HG03432 (cell line): ENCODE data around the gene SLC25A13.
A peak's percentile ranks its signal among the peaks of the same experiment; 100 is the strongest.

Source experiments
- ATAC-seq: cut with Tn5 transposase; IDR thresholded peaks from one replicate; pipeline ENCODE4 v1.9.1; 2021; ENCODE audit warnings: mild to moderate bottlenecking, moderate library complexity; ENCODE audit not compliant: unreplicated experiment

Gene SLC25A13

GRCh38 chr7:96104984-96105383 lies 216.9 kb downstream of the SLC25A13 start:
- ATAC-seq, result no peak

DNA sequence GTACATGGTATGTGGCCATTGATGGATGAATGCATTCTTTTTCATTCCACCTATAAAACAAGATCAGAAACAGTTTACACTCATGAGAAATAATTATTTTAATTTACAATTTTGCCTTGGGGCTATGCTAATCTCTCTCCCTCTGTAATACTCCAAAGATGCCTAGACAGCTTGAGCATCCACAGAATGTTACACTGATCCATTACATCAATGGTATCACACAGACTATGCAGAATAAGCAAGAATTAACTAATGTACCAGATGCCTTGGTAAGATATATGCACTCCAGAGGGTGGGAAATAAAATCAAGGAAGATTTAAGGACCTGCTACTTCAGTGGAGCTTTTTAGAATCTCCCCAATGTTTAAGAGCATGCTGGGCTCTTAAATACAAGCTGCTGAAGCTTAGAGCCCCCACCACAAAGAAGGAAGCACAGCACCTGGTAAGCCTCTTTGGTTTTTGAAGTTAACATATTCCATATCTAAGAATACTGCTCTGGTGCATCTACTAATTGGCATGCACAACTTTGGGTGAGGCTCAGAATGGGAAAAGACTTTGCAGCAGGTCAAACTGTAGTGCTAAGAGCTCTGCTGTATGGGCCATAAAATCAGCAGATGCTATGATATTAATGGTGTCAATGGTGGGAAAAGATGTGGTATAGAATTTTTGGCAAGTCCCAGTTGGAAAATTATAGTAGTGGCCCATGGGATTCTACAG lies 219.6 kb downstream of the SLC25A13 start:
- ATAC-seq, result no peak

- no peak for ATAC-seq
Observed at GRCh38 chr7:96100737-96101136, 221.2 kb downstream of the SLC25A13 start.

DNA sequence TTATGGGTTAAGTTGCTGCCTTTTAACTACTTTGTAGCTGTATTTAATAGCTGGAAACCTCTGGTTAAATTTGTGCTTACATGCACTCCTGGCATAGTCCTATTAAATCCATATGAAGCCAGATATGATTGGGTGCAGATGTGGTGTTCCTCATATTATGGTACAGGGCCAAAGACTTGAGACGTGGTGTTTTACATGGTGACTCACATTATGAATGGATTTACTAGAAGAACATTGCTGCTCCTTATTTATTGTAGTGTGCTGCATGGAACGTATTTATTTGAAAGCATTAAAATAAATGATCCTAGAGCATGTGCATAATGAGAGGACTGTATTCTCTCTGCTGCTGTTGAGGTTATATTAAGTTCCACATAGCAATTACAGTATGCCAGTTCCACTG lies 224.1 kb downstream of the SLC25A13 start:
- no peak for ATAC-seq

DNA sequence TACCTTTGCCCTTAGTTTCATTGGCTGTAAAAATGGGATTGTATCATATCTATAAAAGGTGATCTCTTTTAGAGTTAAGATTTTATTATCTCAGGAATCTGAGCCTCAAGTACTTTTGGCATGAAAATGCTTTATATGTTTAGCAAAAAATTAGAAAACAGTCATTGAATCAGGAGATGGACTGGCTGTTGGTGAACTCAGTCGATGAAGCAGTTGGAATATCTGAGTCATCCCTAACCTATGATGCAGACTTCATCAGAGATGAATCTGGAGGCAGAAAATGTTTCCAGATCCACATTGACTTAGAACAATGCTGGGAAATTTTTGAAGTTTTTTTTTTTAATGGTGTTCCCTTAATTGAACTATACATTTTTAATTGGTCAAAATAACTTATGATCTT lies 228.5 kb downstream of the SLC25A13 start:
- ATAC-seq, result no peak

GRCh38 chr7:96090756-96091155 lies 231.1 kb downstream of the SLC25A13 start:
- ATAC-seq, result no peak

DNA sequence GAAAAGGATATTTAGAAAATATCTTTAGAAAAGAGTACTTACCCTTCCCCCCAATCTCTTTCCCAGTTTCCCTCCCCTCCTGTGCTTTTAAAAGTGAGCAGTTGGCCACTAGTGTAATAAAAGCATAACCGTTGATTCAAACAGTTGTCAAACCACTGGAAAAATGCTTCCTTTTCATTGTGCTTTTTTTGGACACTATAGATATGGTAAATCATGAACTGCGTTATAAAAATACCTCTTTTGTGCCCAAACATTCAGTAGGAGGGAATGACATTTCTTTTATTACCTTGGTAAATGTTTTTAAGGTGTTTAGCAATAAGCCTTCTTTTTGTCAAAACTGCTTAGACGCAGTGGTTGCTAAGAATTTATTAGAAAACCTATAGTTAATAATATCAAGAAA lies 232.4 kb downstream of the SLC25A13 start:
- ATAC-seq, result no peak

- no peak for ATAC-seq
Observed at GRCh38 chr7:96088579-96088978, 233.3 kb downstream of the SLC25A13 start.

GRCh38 chr7:96085953-96086352 lies 235.9 kb downstream of the SLC25A13 start:
- ATAC-seq, result no peak

GRCh38 chr7:96084881-96085553 lies 236.9 kb downstream of the SLC25A13 start:
- ATAC-seq, result no peak

DNA sequence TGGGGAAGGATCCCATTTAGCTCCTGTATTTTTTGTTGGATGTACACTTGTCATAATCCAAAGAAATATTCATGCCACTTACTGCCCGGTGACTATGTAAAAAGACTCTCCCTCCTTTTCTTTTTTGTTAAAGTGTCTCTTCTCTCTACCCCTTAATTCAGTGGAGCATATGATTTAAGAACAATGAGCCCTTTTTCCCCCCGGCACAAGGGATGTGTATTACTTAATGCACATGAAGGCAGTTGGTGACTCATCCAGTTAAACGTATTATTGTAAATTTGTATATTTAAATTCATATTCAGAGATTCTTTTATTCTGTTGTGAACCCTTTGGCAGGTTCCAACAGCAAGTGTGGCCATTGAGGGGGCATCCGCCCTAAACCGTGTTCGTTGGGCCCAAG lies 241.9 kb downstream of the SLC25A13 start:
- ATAC-seq, result no peak

GRCh38 chr7:96076350-96076707 lies 245.6 kb downstream of the SLC25A13 start:
- no peak for ATAC-seq

GRCh38 chr7:96075510-96076349 lies 246.2 kb downstream of the SLC25A13 start:
- ATAC-seq, result peak; percentile 92

DNA sequence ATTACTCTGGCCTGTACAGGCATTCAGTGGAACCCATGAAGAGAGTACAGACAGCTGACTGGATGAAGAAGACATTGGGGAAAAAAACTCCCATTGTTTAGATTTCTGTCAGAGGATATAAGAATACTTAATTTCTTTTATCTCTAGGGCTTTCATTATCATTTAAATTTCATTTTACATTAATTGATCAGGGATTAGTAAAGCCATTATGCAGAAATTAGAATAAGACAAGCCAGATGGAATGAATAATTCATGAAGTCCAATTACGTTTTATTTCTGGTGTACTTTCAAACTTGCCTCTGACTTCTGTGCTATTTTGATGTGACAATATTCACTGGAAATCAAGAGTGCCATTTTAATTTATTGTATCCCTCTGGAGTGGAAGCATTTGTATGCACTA lies 247.0 kb downstream of the SLC25A13 start:
- no peak for ATAC-seq
